GM12872 (cell line): ENCODE measurements around the gene NISCH.

Experiments used
- CTCF ChIP-seq: IDR thresholded peaks from 3 replicates; pipeline ENCODE4 v1.5.1; 2011; ENCODE audit warnings: low read depth, mild to moderate bottlenecking, low read length, moderate library complexity; ENCODE audit not compliant: insufficient read depth

NISCH gene

GRCh38 chr3:52471371-52472238 lies 16.2 kb downstream of the NISCH start:
- peak; percentile 83 for TF ChIP-seq CTCF

DNA sequence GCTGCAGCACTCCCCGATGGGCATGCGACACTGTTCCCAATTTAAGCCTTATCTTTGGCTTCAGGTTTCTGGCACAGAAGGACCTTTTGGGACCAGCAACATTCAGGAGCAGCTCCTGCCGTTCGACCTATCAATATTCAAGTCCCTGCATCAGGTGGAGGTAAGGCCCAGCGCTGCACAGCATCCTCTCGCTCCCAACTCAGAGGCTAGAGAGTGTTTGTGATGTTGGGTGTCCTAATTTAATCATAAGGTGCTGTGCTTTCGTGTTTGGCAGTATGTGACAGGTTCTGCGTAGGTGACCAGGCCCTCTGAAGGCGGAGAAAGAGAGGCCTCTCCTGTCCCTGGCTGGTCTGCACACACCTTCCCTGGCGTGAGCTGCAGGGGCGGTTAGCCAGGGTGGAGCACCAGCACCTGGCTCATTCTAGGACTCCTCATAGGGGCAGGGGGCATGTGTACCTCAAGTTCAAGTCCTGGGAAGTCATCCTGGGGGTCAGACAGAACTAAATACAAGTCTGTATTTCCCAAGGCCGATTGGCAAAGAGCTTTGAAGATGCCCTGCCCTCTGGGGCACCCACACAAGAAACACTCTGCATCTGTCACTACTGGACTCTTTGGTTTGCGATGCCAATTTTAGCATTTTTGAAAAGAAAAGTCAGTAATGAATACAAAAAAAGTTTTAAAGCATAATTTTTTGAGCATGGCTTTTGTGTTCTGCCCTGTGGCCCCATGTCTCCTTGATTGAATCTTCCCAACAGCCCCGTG lies 17.0 kb downstream of the NISCH start:
- TF ChIP-seq CTCF = no peak

DNA sequence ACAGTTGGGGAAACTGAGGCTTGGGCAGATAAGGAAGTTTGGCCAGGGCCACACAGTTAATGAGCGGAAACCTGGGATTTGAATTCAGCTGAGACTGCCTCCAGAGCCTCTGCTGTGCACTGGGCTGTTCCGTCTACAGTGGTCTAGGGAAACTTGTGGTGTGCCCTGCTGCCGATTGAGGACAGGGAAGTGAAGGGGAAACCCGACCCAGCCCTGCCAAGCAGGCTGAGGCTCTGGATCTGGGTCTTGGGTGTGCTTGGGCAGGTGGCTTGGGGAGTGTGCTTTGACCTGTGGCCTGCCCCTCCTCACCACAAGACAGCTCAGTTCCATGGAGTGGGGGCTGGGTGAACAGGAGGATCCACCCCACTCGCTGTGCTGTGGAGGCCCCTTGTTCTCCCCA lies 17.6 kb downstream of the NISCH start:
- TF ChIP-seq CTCF = no peak

DNA sequence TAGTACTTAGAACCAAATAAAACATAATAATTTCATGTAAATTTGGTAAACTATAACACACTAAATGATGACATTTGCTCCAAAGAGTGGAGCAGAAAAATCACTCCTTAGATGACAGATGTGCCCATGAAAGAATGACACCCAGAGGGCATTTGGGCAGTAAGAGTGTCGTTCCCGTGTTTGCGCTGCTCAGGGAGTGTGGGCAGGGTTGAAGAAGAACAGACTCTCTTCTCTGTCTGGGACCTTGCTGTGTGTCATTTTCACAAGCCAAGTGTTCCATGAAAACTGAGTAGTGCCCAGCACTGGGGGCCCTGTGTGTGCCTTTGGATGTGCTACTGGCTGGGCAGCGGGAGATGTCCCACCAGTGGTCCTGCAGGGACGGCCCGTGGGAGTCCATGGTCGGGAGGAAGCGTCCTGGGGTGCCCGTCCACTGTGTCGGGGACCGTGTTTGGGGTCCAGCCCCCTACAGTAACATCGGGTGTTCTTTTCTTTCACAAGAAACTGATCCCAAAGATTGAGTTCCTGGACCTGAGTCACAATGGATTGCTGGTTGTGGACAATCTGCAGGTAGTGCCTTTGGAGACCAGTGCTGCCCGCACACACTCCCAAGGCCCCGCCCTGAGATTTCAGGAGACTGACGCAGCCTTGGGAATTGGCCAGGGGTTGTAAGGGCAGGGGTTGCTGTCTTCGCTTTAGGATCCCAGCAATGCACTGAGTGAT lies 21.8 kb downstream of the NISCH start:
- no peak for TF ChIP-seq CTCF

- TF ChIP-seq CTCF = no peak
Measured at GRCh38 chr3:52477796-52478095, 22.3 kb downstream of the NISCH start.

DNA sequence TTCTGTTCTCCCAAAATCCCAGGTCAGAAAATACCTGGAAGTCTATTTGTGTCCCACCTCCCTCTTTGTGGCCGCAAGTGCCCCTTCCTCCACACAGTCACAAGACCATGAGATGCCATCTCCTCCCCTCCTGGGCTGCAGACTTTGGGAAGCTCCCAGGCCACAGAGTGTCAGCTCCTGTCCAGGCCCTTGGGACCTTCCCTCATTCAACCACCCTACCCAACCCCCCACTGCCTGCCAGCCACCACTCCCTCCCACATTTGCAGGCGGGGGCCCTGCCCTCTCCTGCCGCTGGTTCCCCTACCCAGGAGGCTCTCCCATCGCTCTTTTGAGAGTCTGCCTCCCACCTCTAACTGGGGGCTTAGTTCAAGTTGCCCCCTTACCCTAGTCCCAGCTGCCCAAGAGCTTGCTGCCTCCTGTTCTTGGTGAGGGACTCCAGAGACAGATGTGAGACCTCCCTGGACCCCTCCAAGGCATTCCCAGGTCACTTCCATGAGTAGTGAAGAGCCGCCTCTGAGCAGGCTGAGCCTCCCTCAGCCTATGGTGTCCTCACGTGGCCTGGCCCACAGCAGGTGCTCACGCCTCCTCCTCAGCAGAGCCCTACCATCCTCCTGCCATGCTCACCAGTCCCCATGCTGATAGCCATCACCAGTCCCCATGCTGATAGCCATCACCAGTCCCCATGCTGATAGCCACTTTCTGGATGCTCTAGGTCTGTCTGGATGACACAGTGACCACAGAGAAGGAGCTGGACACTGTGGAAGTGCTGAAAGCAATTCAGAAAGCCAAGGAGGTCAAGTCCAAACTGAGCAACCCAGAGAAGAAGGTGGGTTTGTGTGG lies 23.9 kb downstream of the NISCH start:
- no peak for TF ChIP-seq CTCF
